Measurements from ENCODE around the gene GSTM5. TPM values are rescaled to one million over a fixed set of nuclear protein-coding genes. Genes with fewer than 3 reads are reported as not detected.
"Not testable (repeated sequence)": the region's sequence is repeated elsewhere in the genome, so short reads cannot be mapped to it uniquely, and the experiment has no call there.

Gene GSTM5
- total and polyA plus RNA-seq, 5 donors from 2014 or later, result not detected

GRCh38 chr1:109673861-109674260, 38.2 kb upstream of the GSTM5 start:
- H3K4me1 ChIP-seq (ENCODE audit: control insufficient read depth, insufficient read depth, low read length, poor library complexity, severe bottlenecking); H3K27ac ChIP-seq (ENCODE audit: insufficient read depth, low read length, poor library complexity, severe bottlenecking); ATAC-seq (ENCODE audit: low read depth in 2 of 2); H3K36me3 Mint-ChIP-seq; DNase-seq; H3K9me3 ChIP-seq (ENCODE audit: control insufficient read depth in 2 of 2, low read length in 2 of 2); H3K4me3 ChIP-seq (ENCODE audit: low read depth, low read length); H3K4me3 Mint-ChIP-seq; H3K27me3 Mint-ChIP-seq; H3K27ac Mint-ChIP-seq; H3K36me3 ChIP-seq (ENCODE audit: control insufficient read depth, insufficient read depth, low read length); H3K27me3 ChIP-seq (ENCODE audit: control insufficient read depth, insufficient read depth, low read length); H3K9me3 Mint-ChIP-seq: not testable (repeated sequence)
- peaks cover 0 to 12% (median 3%) of the 10 kb centered on the region in 4 donors for H3K4me1 Mint-ChIP-seq

- H3K4me3 ChIP-seq (ENCODE audit: low read depth, low read length); ATAC-seq (ENCODE audit: low read depth in 2 of 2); H3K9me3 ChIP-seq (ENCODE audit: control insufficient read depth in 2 of 2, low read length in 2 of 2); H3K4me1 ChIP-seq (ENCODE audit: control insufficient read depth, insufficient read depth, low read length, poor library complexity, severe bottlenecking); H3K27ac Mint-ChIP-seq; H3K27ac ChIP-seq (ENCODE audit: insufficient read depth, low read length, poor library complexity, severe bottlenecking); H3K9me3 Mint-ChIP-seq; H3K4me3 Mint-ChIP-seq; H3K4me1 Mint-ChIP-seq; DNase-seq; H3K27me3 ChIP-seq (ENCODE audit: control insufficient read depth, insufficient read depth, low read length); H3K27me3 Mint-ChIP-seq; H3K36me3 ChIP-seq (ENCODE audit: control insufficient read depth, insufficient read depth, low read length); H3K36me3 Mint-ChIP-seq: not testable (repeated sequence)
Measured at GRCh38 chr1:109676683-109677381, 35.2 kb upstream of the GSTM5 start.

GRCh38 chr1:109677459-109677858, 34.6 kb upstream of the GSTM5 start:
- Mint-ChIP-seq H3K9me3 (no peaks in the 10 kb centered on the region), H3K36me3 (no peaks in the 10 kb centered on the region), H3K4me3 (no peak overlapping the region), H3K27me3 (no peaks in the 10 kb centered on the region), H3K27ac (no peak overlapping the region), H3K4me1 (no peaks in the 10 kb centered on the region)
- Histone ChIP-seq H3K9me3 (ENCODE audit: control insufficient read depth in 2 of 2, low read length in 2 of 2) (no peaks in the 10 kb centered on the region), H3K27ac (ENCODE audit: insufficient read depth, low read length, poor library complexity, severe bottlenecking) (no peak overlapping the region), H3K4me3 (ENCODE audit: low read depth, low read length) (no peak overlapping the region), H3K27me3 (ENCODE audit: control insufficient read depth, insufficient read depth, low read length) (no peaks in the 10 kb centered on the region), H3K36me3 (ENCODE audit: control insufficient read depth, insufficient read depth, low read length) (no peaks in the 10 kb centered on the region), H3K4me1 (ENCODE audit: control insufficient read depth, insufficient read depth, low read length, poor library complexity, severe bottlenecking) (no peaks in the 10 kb centered on the region)
- ATAC-seq (ENCODE audit: low read depth in 2 of 2) (no peak), DNase-seq (no peak)

- H3K4me3 ChIP-seq (ENCODE audit: low read depth, low read length); H3K27ac Mint-ChIP-seq; H3K36me3 ChIP-seq (ENCODE audit: control insufficient read depth, insufficient read depth, low read length); H3K27me3 Mint-ChIP-seq; H3K27ac ChIP-seq (ENCODE audit: insufficient read depth, low read length, poor library complexity, severe bottlenecking); DNase-seq; H3K4me1 Mint-ChIP-seq; H3K4me3 Mint-ChIP-seq; H3K4me1 ChIP-seq (ENCODE audit: control insufficient read depth, insufficient read depth, low read length, poor library complexity, severe bottlenecking); H3K27me3 ChIP-seq (ENCODE audit: control insufficient read depth, insufficient read depth, low read length); H3K36me3 Mint-ChIP-seq; ATAC-seq (ENCODE audit: low read depth in 2 of 2); H3K9me3 ChIP-seq (ENCODE audit: control insufficient read depth in 2 of 2, low read length in 2 of 2); H3K9me3 Mint-ChIP-seq: not testable (repeated sequence)
Measured at GRCh38 chr1:109678637-109679036, 33.4 kb upstream of the GSTM5 start.

- DNase-seq; H3K27ac ChIP-seq (ENCODE audit: insufficient read depth, low read length, poor library complexity, severe bottlenecking); H3K9me3 ChIP-seq (ENCODE audit: control insufficient read depth in 2 of 2, low read length in 2 of 2); H3K9me3 Mint-ChIP-seq; H3K4me3 ChIP-seq (ENCODE audit: low read depth, low read length); H3K36me3 ChIP-seq (ENCODE audit: control insufficient read depth, insufficient read depth, low read length); H3K27me3 Mint-ChIP-seq; H3K36me3 Mint-ChIP-seq; ATAC-seq (ENCODE audit: low read depth in 2 of 2); H3K4me3 Mint-ChIP-seq; H3K4me1 Mint-ChIP-seq; H3K4me1 ChIP-seq (ENCODE audit: control insufficient read depth, insufficient read depth, low read length, poor library complexity, severe bottlenecking); H3K27me3 ChIP-seq (ENCODE audit: control insufficient read depth, insufficient read depth, low read length); H3K27ac Mint-ChIP-seq: not testable (repeated sequence)
Measured at GRCh38 chr1:109684777-109685176, 27.3 kb upstream of the GSTM5 start.

DNA sequence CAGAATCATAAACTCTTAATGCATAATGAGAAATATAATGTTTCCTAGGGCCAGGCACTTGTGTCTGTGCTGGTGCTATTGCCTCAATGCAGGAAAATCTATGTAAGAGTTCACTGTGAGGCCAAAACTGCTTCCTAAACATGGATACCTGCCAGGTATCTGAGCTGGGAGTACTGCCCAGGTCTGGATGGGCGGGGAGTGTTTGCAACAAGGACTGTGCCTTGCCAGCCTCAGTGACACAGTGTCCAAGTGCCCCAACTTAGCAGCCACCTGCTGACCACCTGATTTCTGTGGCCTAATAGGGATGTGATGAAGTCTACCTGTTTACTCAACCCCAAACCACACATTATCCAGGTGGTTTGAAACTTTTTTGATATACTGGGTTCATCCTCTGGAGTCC, 26.7 kb upstream of the GSTM5 start:
- not testable (repeated sequence) for H3K27me3 ChIP-seq (ENCODE audit: control insufficient read depth, insufficient read depth, low read length); H3K4me1 Mint-ChIP-seq; H3K36me3 Mint-ChIP-seq; H3K4me3 ChIP-seq (ENCODE audit: low read depth, low read length); H3K36me3 ChIP-seq (ENCODE audit: control insufficient read depth, insufficient read depth, low read length); H3K27ac ChIP-seq (ENCODE audit: insufficient read depth, low read length, poor library complexity, severe bottlenecking); DNase-seq; H3K27me3 Mint-ChIP-seq; H3K27ac Mint-ChIP-seq; H3K4me1 ChIP-seq (ENCODE audit: control insufficient read depth, insufficient read depth, low read length, poor library complexity, severe bottlenecking); H3K4me3 Mint-ChIP-seq; ATAC-seq (ENCODE audit: low read depth in 2 of 2); H3K9me3 ChIP-seq (ENCODE audit: control insufficient read depth in 2 of 2, low read length in 2 of 2); H3K9me3 Mint-ChIP-seq

GRCh38 chr1:109685890-109686289, 26.2 kb upstream of the GSTM5 start:
- H3K4me3 Mint-ChIP-seq; DNase-seq; H3K27ac Mint-ChIP-seq; H3K27me3 Mint-ChIP-seq; H3K4me3 ChIP-seq (ENCODE audit: low read depth, low read length); H3K9me3 ChIP-seq (ENCODE audit: control insufficient read depth in 2 of 2, low read length in 2 of 2); H3K36me3 Mint-ChIP-seq; ATAC-seq (ENCODE audit: low read depth in 2 of 2); H3K4me1 Mint-ChIP-seq; H3K27me3 ChIP-seq (ENCODE audit: control insufficient read depth, insufficient read depth, low read length); H3K9me3 Mint-ChIP-seq; H3K36me3 ChIP-seq (ENCODE audit: control insufficient read depth, insufficient read depth, low read length); H3K4me1 ChIP-seq (ENCODE audit: control insufficient read depth, insufficient read depth, low read length, poor library complexity, severe bottlenecking); H3K27ac ChIP-seq (ENCODE audit: insufficient read depth, low read length, poor library complexity, severe bottlenecking): not testable (repeated sequence)

DNA sequence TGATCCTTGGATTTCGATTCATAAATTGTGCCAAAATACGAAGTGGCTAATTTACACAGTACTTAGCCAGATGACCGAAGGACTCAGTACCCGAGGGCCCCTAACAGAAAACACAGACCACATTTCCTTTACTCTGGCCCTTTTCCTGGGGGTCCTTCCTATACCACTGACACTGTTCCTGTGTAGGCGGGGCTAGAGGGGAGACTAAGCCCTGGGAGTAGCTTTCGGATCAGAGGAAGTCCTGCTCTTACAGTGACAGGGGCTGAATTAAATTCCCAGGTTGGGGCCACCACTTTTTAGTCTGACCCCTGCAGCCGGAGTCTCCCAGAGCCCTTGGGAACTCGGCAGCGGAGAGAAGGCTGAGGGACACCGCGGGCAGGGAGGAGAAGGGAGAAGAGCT, 24.9 kb upstream of the GSTM5 start:
- H3K27ac ChIP-seq (ENCODE audit: insufficient read depth, low read length, poor library complexity, severe bottlenecking); H3K9me3 ChIP-seq (ENCODE audit: control insufficient read depth in 2 of 2, low read length in 2 of 2); H3K36me3 ChIP-seq (ENCODE audit: control insufficient read depth, insufficient read depth, low read length); ATAC-seq (ENCODE audit: low read depth in 2 of 2); H3K9me3 Mint-ChIP-seq; H3K27me3 ChIP-seq (ENCODE audit: control insufficient read depth, insufficient read depth, low read length); H3K27me3 Mint-ChIP-seq; DNase-seq; H3K36me3 Mint-ChIP-seq; H3K4me3 ChIP-seq (ENCODE audit: low read depth, low read length); H3K4me1 ChIP-seq (ENCODE audit: control insufficient read depth, insufficient read depth, low read length, poor library complexity, severe bottlenecking): not testable (repeated sequence)
- Mint-ChIP-seq H3K4me1 (peaks cover 0 to 14% (median 0%) of the 10 kb centered on the region in 4 donors), H3K4me3 (peak overlapping the region in 3 of 4 donors; percentile 88 to 94 (median 92)), H3K27ac (peak overlapping the region in 2 of 3 donors; percentile 64 to 90)
